ENCODE data around the gene AKAP8L. TPM values are rescaled to one million over a fixed set of nuclear protein-coding genes. Genes with fewer than 3 reads are reported as not detected.

Gene AKAP8L
- total RNA-seq, 2 donors from 2014 or later, result 190 to 237 TPM

DNA sequence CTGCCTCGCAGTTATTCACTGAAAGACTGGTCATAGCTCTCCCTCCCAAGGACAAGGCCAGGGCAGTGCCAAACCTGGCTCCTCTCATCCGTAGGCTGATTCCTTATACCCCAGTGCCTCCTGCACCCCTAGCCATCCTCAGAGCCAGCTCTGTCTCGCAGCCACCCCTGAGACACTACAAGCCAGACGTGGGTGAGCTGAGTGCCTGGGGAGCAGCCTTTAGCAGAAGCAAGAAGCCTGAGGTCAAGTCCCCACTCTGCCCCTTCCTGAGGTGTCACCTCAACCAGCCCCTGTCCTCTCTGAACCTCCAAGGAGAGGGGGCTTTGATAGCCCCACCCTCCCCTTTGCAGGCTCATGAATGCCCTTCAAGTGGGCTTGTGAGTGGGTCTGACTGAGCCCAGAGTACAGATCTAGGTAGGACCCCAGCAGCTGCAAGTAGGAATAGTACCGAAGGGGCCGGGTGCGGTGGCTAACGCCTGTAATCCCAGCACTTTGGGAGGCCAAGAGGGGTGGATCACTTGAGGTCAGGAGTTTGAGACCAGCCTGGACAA lies 14.8 kb upstream of the AKAP8L start:
- Mint-ChIP-seq H3K4me1 (peaks cover 17% of the 10 kb centered on the region), H3K27ac (peak overlapping the region; percentile 78), H3K27me3 (ENCODE audit: insufficient read depth) (no peaks in the 10 kb centered on the region), H3K9me3 (no peaks in the 10 kb centered on the region), H3K4me3 (peak overlapping the region; percentile 97), H3K36me3 (ENCODE audit: low read depth) (no peaks in the 10 kb centered on the region)
- DNase-seq, result peak; percentile 58
- Histone ChIP-seq H3K9ac (ENCODE audit: extremely low read depth, low read length, poor library complexity, severe bottlenecking) (peak overlapping the region; percentile 50), H3K27ac (ENCODE audit: low read depth, low read length) (no peak overlapping the region), H3K36me3 (ENCODE audit: control insufficient read depth, insufficient read depth, low read length) (no peaks in the 10 kb centered on the region), H3K27me3 (ENCODE audit: control insufficient read depth, insufficient read depth, low read length, poor library complexity, severe bottlenecking) (no peaks in the 10 kb centered on the region), H3K4me1 (ENCODE audit: control insufficient read depth, insufficient read depth, low read length) (peaks cover 13% of the 10 kb centered on the region), H3K4me3 (ENCODE audit: low read length) (peak overlapping the region; percentile 93), H3K9me3 (ENCODE audit: control insufficient read depth, low read length) (no peaks in the 10 kb centered on the region)
- 66% methylated on average over 6 to 8 of the region's 8 CpGs for WGBS, 2 experiments (ENCODE audit: insufficient coverage in 1 of 2, insufficient read length in 1 of 2)
- no peak for TF ChIP-seq CTCF (conservative IDR thresholded peaks at IDR 0.05)

GRCh38 chr19:15432629-15433518 lies 14.1 kb upstream of the AKAP8L start:
- Mint-ChIP-seq H3K27me3 (ENCODE audit: insufficient read depth) (no peaks in the 10 kb centered on the region), H3K4me1 (peaks cover 17% of the 10 kb centered on the region), H3K27ac (peak overlapping the region; percentile 78), H3K36me3 (ENCODE audit: low read depth) (no peaks in the 10 kb centered on the region), H3K4me3 (peak overlapping the region; percentile 97), H3K9me3 (no peaks in the 10 kb centered on the region)
- H3K27ac ChIP-seq (ENCODE audit: low read depth, low read length), result peak overlapping the region; percentile 87
- no peaks in the 10 kb centered on the region for H3K27me3 ChIP-seq (ENCODE audit: control insufficient read depth, insufficient read depth, low read length, poor library complexity, severe bottlenecking)
- WGBS, 2 experiments (ENCODE audit: insufficient coverage in 1 of 2, insufficient read length in 1 of 2), result 0 to 1% methylated on average over 23 to 75 of the region's 75 CpGs
- peak overlapping the region; percentile 93 for H3K4me3 ChIP-seq (ENCODE audit: low read length)
- TF ChIP-seq CTCF (conservative IDR thresholded peaks at IDR 0.05), result no peak
- DNase-seq, result peak; percentile 96
- H3K9ac ChIP-seq (ENCODE audit: extremely low read depth, low read length, poor library complexity, severe bottlenecking), result peak overlapping the region; percentile 50
- H3K4me1 ChIP-seq (ENCODE audit: control insufficient read depth, insufficient read depth, low read length), result peaks cover 13% of the 10 kb centered on the region
- no peaks in the 10 kb centered on the region for H3K9me3 ChIP-seq (ENCODE audit: control insufficient read depth, low read length)
- no peaks in the 10 kb centered on the region for H3K36me3 ChIP-seq (ENCODE audit: control insufficient read depth, insufficient read depth, low read length)

DNA sequence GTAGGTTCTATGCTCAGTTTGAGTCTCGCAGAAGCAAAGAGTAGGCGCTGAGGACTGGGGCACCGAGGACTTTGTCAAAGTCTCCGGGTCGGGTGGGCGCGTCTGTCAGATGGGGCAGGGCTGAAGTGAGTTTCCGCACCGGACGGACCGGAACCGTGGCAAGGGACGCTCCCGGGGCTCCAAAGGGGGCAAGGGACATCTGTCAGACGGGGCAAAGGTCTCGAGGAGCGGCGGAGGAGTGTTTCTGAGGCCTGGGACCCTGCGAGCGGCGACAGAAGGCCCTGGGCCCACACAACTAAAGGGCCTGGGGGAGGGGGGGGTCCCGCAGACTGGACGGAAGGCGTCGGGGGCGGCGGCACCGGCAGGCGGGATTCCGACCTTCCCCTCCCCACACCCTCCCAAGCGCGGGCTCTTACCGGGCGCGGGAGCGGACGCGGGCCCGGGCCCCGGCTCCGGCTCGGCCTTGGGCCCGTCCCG lies 13.3 kb upstream of the AKAP8L start:
- no peak for TF ChIP-seq CTCF (conservative IDR thresholded peaks at IDR 0.05)
- peak overlapping the region; percentile 94 for H3K4me3 ChIP-seq (ENCODE audit: low read length)
- Mint-ChIP-seq H3K9me3 (no peaks in the 10 kb centered on the region), H3K27ac (peak overlapping the region; percentile 92), H3K4me1 (peaks cover 17% of the 10 kb centered on the region), H3K27me3 (ENCODE audit: insufficient read depth) (no peaks in the 10 kb centered on the region), H3K4me3 (peak overlapping the region; percentile 97), H3K36me3 (ENCODE audit: low read depth) (peaks cover 7% of the 10 kb centered on the region)
- H3K9me3 ChIP-seq (ENCODE audit: control insufficient read depth, low read length), result no peaks in the 10 kb centered on the region
- 1 to 2% methylated on average over 13 to 37 of the region's 44 CpGs for WGBS, 2 experiments (ENCODE audit: insufficient coverage in 1 of 2, insufficient read length in 1 of 2)
- peak overlapping the region; percentile 75 for H3K9ac ChIP-seq (ENCODE audit: extremely low read depth, low read length, poor library complexity, severe bottlenecking)
- DNase-seq, result no peak
- peak overlapping the region; percentile 63 for H3K27ac ChIP-seq (ENCODE audit: low read depth, low read length)
- H3K36me3 ChIP-seq (ENCODE audit: control insufficient read depth, insufficient read depth, low read length), result peaks cover 8% of the 10 kb centered on the region
- H3K4me1 ChIP-seq (ENCODE audit: control insufficient read depth, insufficient read depth, low read length), result peaks cover 13% of the 10 kb centered on the region
- H3K27me3 ChIP-seq (ENCODE audit: control insufficient read depth, insufficient read depth, low read length, poor library complexity, severe bottlenecking), result no peaks in the 10 kb centered on the region

All from endodermal cell (in vitro differentiated cells).